ENCODE results near the gene PLCXD1. TPM values are rescaled to one million over a fixed set of nuclear protein-coding genes. Genes with fewer than 3 reads are reported as not detected.
"Not testable (repeated sequence)": the region's sequence is repeated elsewhere in the genome, so short reads cannot be mapped to it uniquely, and the experiment has no call there.

Gene PLCXD1
- total RNA-seq, 1 experiment from 2014 or later: 49.4 TPM

- Histone ChIP-seq H2AFZ (ENCODE audit: low read length) (no peak overlapping the region), H3K36me3 (ENCODE audit: insufficient read depth, low read length) (peaks cover 31% of the 10 kb centered on the region), H3K27me3 (ENCODE audit: low read length) (no peaks in the 10 kb centered on the region), H3K79me2 (ENCODE audit: low read length) (peaks cover under 1% of the 10 kb centered on the region; the same call in 1 of the 2 replicates), H4K20me1 (ENCODE audit: insufficient read depth, low read depth, low read length) (no peaks in the 10 kb centered on the region), H3K27ac (ENCODE audit: low read length) (no peak overlapping the region), H3K9ac (ENCODE audit: low read length) (no peak overlapping the region), H3K4me1 (ENCODE audit: low read length) (no peaks in the 10 kb centered on the region), H3K4me3 (ENCODE audit: low read length) (no peak overlapping the region), H3K9me3 (ENCODE audit: low read length) (no peaks in the 10 kb centered on the region), H3K4me2 (ENCODE audit: low read depth, low read length, poor library complexity, severe bottlenecking) (no peak overlapping the region), H3K9me2 (replicated peaks; ENCODE audit: insufficient read depth, low read length) (no peaks in the 10 kb centered on the region)
- no peak for DNase-seq
Observed at GRCh38 chrX:292900-293897, 12.0 kb downstream of the PLCXD1 start.

- H4K20me1 ChIP-seq (ENCODE audit: insufficient read depth, low read depth, low read length): no peaks in the 10 kb centered on the region
- no peaks in the 10 kb centered on the region for H3K27me3 ChIP-seq (ENCODE audit: low read length)
- no peak for DNase-seq
- no peak overlapping the region for H3K4me3 ChIP-seq (ENCODE audit: low read length)
- H2AFZ ChIP-seq (ENCODE audit: low read length): no peak overlapping the region
- no peaks in the 10 kb centered on the region for H3K9me2 ChIP-seq (replicated peaks; ENCODE audit: insufficient read depth, low read length)
- no peak overlapping the region for H3K27ac ChIP-seq (ENCODE audit: low read length)
- H3K9ac ChIP-seq (ENCODE audit: low read length): no peak overlapping the region
- no peaks in the 10 kb centered on the region for H3K4me1 ChIP-seq (ENCODE audit: low read length)
- no peak overlapping the region for H3K4me2 ChIP-seq (ENCODE audit: low read depth, low read length, poor library complexity, severe bottlenecking)
- no peaks in the 10 kb centered on the region for H3K9me3 ChIP-seq (ENCODE audit: low read length)
- H3K36me3 ChIP-seq (ENCODE audit: insufficient read depth, low read length): peaks cover 32% of the 10 kb centered on the region
- H3K79me2 ChIP-seq (ENCODE audit: low read length): no peaks in the 10 kb centered on the region
Observed at GRCh38 chrX:295136-295535, 14.0 kb downstream of the PLCXD1 start.

GRCh38 chrX:298993-299392 is 17.8 kb downstream of the PLCXD1 start:
- Histone ChIP-seq H2AFZ (ENCODE audit: low read length) (no peak overlapping the region), H3K36me3 (ENCODE audit: insufficient read depth, low read length) (peaks cover 27% of the 10 kb centered on the region), H3K4me1 (ENCODE audit: low read length) (no peaks in the 10 kb centered on the region), H3K79me2 (ENCODE audit: low read length) (no peaks in the 10 kb centered on the region), H3K9ac (ENCODE audit: low read length) (no peak overlapping the region), H3K27me3 (ENCODE audit: low read length) (no peaks in the 10 kb centered on the region), H3K9me3 (ENCODE audit: low read length) (no peaks in the 10 kb centered on the region), H3K9me2 (replicated peaks; ENCODE audit: insufficient read depth, low read length) (no peaks in the 10 kb centered on the region), H4K20me1 (ENCODE audit: insufficient read depth, low read depth, low read length) (no peaks in the 10 kb centered on the region), H3K27ac (ENCODE audit: low read length) (no peak overlapping the region), H3K4me2 (ENCODE audit: low read depth, low read length, poor library complexity, severe bottlenecking) (no peak overlapping the region), H3K4me3 (ENCODE audit: low read length) (no peak overlapping the region)
- no peak for DNase-seq

- Histone ChIP-seq H3K4me3 (ENCODE audit: low read length) (no peak overlapping the region), H3K9ac (ENCODE audit: low read length) (no peak overlapping the region), H3K4me1 (ENCODE audit: low read length) (no peaks in the 10 kb centered on the region), H4K20me1 (ENCODE audit: insufficient read depth, low read depth, low read length) (no peaks in the 10 kb centered on the region), H3K27ac (ENCODE audit: low read length) (no peak overlapping the region), H3K27me3 (ENCODE audit: low read length) (no peaks in the 10 kb centered on the region), H3K4me2 (ENCODE audit: low read depth, low read length, poor library complexity, severe bottlenecking) (no peak overlapping the region), H3K9me2 (replicated peaks; ENCODE audit: insufficient read depth, low read length) (no peaks in the 10 kb centered on the region), H2AFZ (ENCODE audit: low read length) (no peak overlapping the region), H3K36me3 (ENCODE audit: insufficient read depth, low read length) (peaks cover 27% of the 10 kb centered on the region), H3K9me3 (ENCODE audit: low read length) (no peaks in the 10 kb centered on the region), H3K79me2 (ENCODE audit: low read length) (no peaks in the 10 kb centered on the region)
- no peak for DNase-seq
Observed at GRCh38 chrX:300334-300733, 19.2 kb downstream of the PLCXD1 start.

GRCh38 chrX:302975-303374 is 21.8 kb downstream of the PLCXD1 start:
- H2AFZ ChIP-seq (ENCODE audit: low read length): no peak overlapping the region
- H3K4me1 ChIP-seq (ENCODE audit: low read length): no peaks in the 10 kb centered on the region
- H3K4me2 ChIP-seq (ENCODE audit: low read depth, low read length, poor library complexity, severe bottlenecking): no peak overlapping the region
- no peaks in the 10 kb centered on the region for H3K27me3 ChIP-seq (ENCODE audit: low read length)
- no peak overlapping the region for H3K9ac ChIP-seq (ENCODE audit: low read length)
- DNase-seq: no peak
- no peaks in the 10 kb centered on the region for H4K20me1 ChIP-seq (ENCODE audit: insufficient read depth, low read depth, low read length)
- H3K4me3 ChIP-seq (ENCODE audit: low read length): no peak overlapping the region
- peaks cover 37% of the 10 kb centered on the region for H3K36me3 ChIP-seq (ENCODE audit: insufficient read depth, low read length)
- no peaks in the 10 kb centered on the region for H3K9me2 ChIP-seq (replicated peaks; ENCODE audit: insufficient read depth, low read length)
- H3K27ac ChIP-seq (ENCODE audit: low read length): no peak overlapping the region
- peaks cover 6% of the 10 kb centered on the region for H3K79me2 ChIP-seq (ENCODE audit: low read length)
- no peaks in the 10 kb centered on the region for H3K9me3 ChIP-seq (ENCODE audit: low read length)

GRCh38 chrX:305781-306613 is 24.8 kb downstream of the PLCXD1 start:
- not testable (repeated sequence) for H3K27ac ChIP-seq (ENCODE audit: low read length); H3K9me2 ChIP-seq (replicated peaks; ENCODE audit: insufficient read depth, low read length); H3K4me1 ChIP-seq (ENCODE audit: low read length); H4K20me1 ChIP-seq (ENCODE audit: insufficient read depth, low read depth, low read length); H3K4me2 ChIP-seq (ENCODE audit: low read depth, low read length, poor library complexity, severe bottlenecking); H2AFZ ChIP-seq (ENCODE audit: low read length); H3K9me3 ChIP-seq (ENCODE audit: low read length); H3K79me2 ChIP-seq (ENCODE audit: low read length); H3K4me3 ChIP-seq (ENCODE audit: low read length); H3K27me3 ChIP-seq (ENCODE audit: low read length); H3K9ac ChIP-seq (ENCODE audit: low read length)
- peak; percentile 58 for DNase-seq
- peaks cover 28% of the 10 kb centered on the region for H3K36me3 ChIP-seq (ENCODE audit: insufficient read depth, low read length)

GRCh38 chrX:306614-307251 is 25.6 kb downstream of the PLCXD1 start:
- not testable (repeated sequence) for H3K79me2 ChIP-seq (ENCODE audit: low read length); H3K4me3 ChIP-seq (ENCODE audit: low read length); H3K9ac ChIP-seq (ENCODE audit: low read length); H3K4me1 ChIP-seq (ENCODE audit: low read length); H4K20me1 ChIP-seq (ENCODE audit: insufficient read depth, low read depth, low read length); H3K9me2 ChIP-seq (replicated peaks; ENCODE audit: insufficient read depth, low read length); H3K27me3 ChIP-seq (ENCODE audit: low read length); H3K27ac ChIP-seq (ENCODE audit: low read length); DNase-seq; H2AFZ ChIP-seq (ENCODE audit: low read length); H3K4me2 ChIP-seq (ENCODE audit: low read depth, low read length, poor library complexity, severe bottlenecking); H3K9me3 ChIP-seq (ENCODE audit: low read length)
- H3K36me3 ChIP-seq (ENCODE audit: insufficient read depth, low read length): peaks cover 26% of the 10 kb centered on the region

All from Karpas-422 (cell line).